ENCODE data around the gene ADD3. TPM values are rescaled to one million over a fixed set of nuclear protein-coding genes. Genes with fewer than 3 reads are reported as not detected.

The ADD3 gene
- total RNA-seq, 1 donor = 1,018 TPM

DNA sequence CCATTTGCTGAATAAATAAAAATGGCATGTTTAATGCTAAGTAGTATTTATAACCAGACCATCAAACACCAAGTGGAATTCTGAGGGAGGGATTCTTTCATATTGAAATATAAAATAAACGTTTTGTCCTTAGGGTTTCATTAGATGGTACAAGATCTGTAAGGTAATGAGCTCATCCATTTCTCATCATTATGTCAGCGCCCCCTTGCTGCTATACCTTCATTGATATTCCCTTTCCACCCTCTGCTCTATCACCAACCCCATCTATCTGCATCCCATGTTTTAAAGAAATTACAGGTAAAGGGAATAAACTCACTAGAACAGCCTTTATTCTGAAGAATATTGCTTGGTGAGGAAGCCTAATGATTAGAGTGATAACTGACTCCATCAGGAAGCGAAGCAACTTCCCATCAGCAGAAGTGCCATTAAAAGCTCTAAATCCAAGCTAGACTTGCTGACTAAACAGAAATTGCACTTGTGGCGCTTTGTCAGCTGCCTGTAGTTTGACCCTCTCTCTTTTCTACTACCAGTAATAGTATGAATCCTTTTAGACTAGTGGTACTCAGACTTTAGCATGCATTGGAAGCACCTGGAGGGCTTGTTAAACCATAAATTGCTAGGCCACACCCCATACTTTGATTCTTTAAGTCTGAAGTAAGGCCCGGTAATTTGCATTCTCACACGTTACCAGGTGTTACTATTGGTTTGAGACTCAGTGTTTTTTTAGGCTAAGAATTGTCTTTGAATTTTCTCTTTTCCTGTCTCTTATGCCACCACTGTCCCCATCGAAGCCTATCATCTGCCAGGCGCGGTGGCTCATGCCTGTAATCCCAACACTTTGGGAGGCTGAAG, 27.5 kb downstream of the ADD3 start:
- Histone ChIP-seq H3K4me2 (ENCODE audit: insufficient read depth, low read length) (peak overlapping the region; percentile 25), H3K27ac (ENCODE audit: low read depth, low read length) (peak overlapping the region; percentile 52), H3K9me3 (ENCODE audit: low read depth, low read length) (no peaks in the 10 kb centered on the region), H3K27me3 (ENCODE audit: insufficient read depth, low read length) (no peaks in the 10 kb centered on the region), H3K36me3 (ENCODE audit: insufficient read depth, low read length) (no peaks in the 10 kb centered on the region), H3K79me2 (ENCODE audit: insufficient read depth, low read length) (peaks cover 87% of the 10 kb centered on the region), H3K4me3 (ENCODE audit: insufficient read depth, low read length) (no peak overlapping the region), H3K4me1 (ENCODE audit: insufficient read depth, low read length) (peaks cover 21% of the 10 kb centered on the region), H2AFZ (ENCODE audit: low read length) (no peak overlapping the region), H4K20me1 (ENCODE audit: insufficient read depth, low read length) (peaks cover 42% of the 10 kb centered on the region)
- no peak for DNase-seq (ENCODE audit: insufficient read length, low spot score, missing footprints)
- TF ChIP-seq, protein P1, sequence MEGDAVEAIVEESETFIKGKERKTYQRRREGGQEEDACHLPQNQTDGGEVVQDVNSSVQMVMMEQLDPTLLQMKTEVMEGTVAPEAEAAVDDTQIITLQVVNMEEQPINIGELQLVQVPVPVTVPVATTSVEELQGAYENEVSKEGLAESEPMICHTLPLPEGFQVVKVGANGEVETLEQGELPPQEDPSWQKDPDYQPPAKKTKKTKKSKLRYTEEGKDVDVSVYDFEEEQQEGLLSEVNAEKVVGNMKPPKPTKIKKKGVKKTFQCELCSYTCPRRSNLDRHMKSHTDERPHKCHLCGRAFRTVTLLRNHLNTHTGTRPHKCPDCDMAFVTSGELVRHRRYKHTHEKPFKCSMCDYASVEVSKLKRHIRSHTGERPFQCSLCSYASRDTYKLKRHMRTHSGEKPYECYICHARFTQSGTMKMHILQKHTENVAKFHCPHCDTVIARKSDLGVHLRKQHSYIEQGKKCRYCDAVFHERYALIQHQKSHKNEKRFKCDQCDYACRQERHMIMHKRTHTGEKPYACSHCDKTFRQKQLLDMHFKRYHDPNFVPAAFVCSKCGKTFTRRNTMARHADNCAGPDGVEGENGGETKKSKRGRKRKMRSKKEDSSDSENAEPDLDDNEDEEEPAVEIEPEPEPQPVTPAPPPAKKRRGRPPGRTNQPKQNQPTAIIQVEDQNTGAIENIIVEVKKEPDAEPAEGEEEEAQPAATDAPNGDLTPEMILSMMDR (IDR thresholded peaks at IDR 0.05; ENCODE audit: extremely low read depth, low read depth, low read length) = no peak

DNA sequence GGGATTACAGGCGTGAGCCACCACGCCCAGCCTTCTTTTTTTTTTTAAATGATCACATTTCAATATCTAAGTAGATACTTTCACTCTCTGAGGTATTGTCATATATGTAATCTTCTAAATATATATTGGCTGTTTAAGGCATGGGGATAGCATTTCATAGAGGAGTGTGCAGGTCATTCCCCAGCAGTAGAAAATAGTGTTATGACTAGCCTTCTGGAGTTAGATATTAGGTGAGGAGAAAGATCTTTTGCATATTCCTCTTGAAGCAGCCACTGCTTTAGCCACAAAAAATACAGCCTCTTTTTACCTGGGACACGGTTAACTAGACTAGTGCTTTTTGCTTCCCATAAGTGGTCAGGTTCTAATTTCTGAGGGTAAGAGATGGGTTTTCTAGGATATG, 28.9 kb downstream of the ADD3 start:
- Histone ChIP-seq H3K4me1 (ENCODE audit: insufficient read depth, low read length) (peaks cover 21% of the 10 kb centered on the region), H3K4me3 (ENCODE audit: insufficient read depth, low read length) (no peak overlapping the region), H2AFZ (ENCODE audit: low read length) (no peak overlapping the region), H3K27me3 (ENCODE audit: insufficient read depth, low read length) (no peaks in the 10 kb centered on the region), H3K36me3 (ENCODE audit: insufficient read depth, low read length) (no peaks in the 10 kb centered on the region), H3K27ac (ENCODE audit: low read depth, low read length) (no peak overlapping the region), H4K20me1 (ENCODE audit: insufficient read depth, low read length) (peaks cover 30% of the 10 kb centered on the region), H3K9me3 (ENCODE audit: low read depth, low read length) (no peaks in the 10 kb centered on the region), H3K4me2 (ENCODE audit: insufficient read depth, low read length) (no peak overlapping the region), H3K79me2 (ENCODE audit: insufficient read depth, low read length) (peaks cover 87% of the 10 kb centered on the region)
- TF ChIP-seq, protein P1 (IDR thresholded peaks at IDR 0.05; ENCODE audit: extremely low read depth, low read depth, low read length) = no peak
- DNase-seq (ENCODE audit: insufficient read length, low spot score, missing footprints) = no peak

DNA sequence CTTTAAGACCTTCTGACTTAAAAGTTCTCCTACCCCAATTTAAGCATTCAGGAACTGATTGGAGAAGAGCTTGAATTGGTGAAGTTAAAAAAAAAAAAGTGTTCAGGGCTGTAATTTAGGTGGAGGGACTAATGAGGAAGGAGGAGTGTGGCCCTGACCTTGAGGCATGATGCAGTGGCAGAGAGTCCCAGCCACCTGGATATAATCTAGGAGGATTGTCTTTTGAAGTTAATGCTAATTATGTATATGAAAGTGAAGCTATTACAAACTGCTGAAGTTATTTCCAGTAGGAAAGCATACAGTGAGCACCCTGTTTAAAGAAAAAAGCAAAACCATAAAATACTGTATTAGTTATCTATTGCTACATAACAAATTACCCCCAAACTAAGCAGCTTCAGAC, 31.5 kb downstream of the ADD3 start:
- Histone ChIP-seq H3K27ac (ENCODE audit: low read depth, low read length) (no peak overlapping the region), H3K27me3 (ENCODE audit: insufficient read depth, low read length) (no peaks in the 10 kb centered on the region), H3K4me3 (ENCODE audit: insufficient read depth, low read length) (no peak overlapping the region), H3K4me1 (ENCODE audit: insufficient read depth, low read length) (peaks cover 20% of the 10 kb centered on the region), H3K79me2 (ENCODE audit: insufficient read depth, low read length) (peaks cover 83% of the 10 kb centered on the region), H3K9me3 (ENCODE audit: low read depth, low read length) (no peaks in the 10 kb centered on the region), H4K20me1 (ENCODE audit: insufficient read depth, low read length) (peaks cover 25% of the 10 kb centered on the region), H2AFZ (ENCODE audit: low read length) (no peak overlapping the region), H3K4me2 (ENCODE audit: insufficient read depth, low read length) (no peak overlapping the region), H3K36me3 (ENCODE audit: insufficient read depth, low read length) (no peaks in the 10 kb centered on the region)
- TF ChIP-seq, protein P1 (IDR thresholded peaks at IDR 0.05; ENCODE audit: extremely low read depth, low read depth, low read length) = no peak
- DNase-seq (ENCODE audit: insufficient read length, low spot score, missing footprints) = no peak

DNA sequence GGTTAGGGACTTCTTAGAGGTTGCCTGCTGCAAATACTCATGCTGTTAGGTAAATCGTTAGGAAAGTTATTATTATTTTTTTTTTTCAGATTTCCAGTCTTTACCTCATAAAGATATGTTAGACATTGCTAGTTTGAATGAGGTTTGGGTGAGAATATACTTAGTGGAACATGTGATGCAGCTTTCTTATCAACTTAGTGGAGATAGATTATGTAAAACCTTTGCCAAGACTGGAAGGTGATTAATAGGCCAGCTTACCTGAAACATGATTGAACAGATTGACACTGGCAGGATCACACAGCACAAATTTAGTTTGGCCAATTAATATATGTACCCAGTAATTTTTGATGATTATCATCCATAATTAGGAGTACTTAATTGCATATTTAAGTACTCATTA, 32.3 kb downstream of the ADD3 start:
- DNase-seq (ENCODE audit: insufficient read length, low spot score, missing footprints) = no peak
- H2AFZ ChIP-seq (ENCODE audit: low read length) = no peak overlapping the region
- peaks cover 15% of the 10 kb centered on the region for H3K4me1 ChIP-seq (ENCODE audit: insufficient read depth, low read length)
- H4K20me1 ChIP-seq (ENCODE audit: insufficient read depth, low read length) = peaks cover 19% of the 10 kb centered on the region
- no peaks in the 10 kb centered on the region for H3K36me3 ChIP-seq (ENCODE audit: insufficient read depth, low read length)
- TF ChIP-seq, protein P1 (IDR thresholded peaks at IDR 0.05; ENCODE audit: extremely low read depth, low read depth, low read length) = no peak
- no peak overlapping the region for H3K4me2 ChIP-seq (ENCODE audit: insufficient read depth, low read length)
- no peak overlapping the region for H3K4me3 ChIP-seq (ENCODE audit: insufficient read depth, low read length)
- H3K27ac ChIP-seq (ENCODE audit: low read depth, low read length) = no peak overlapping the region
- H3K9me3 ChIP-seq (ENCODE audit: low read depth, low read length) = no peaks in the 10 kb centered on the region
- peaks cover 85% of the 10 kb centered on the region for H3K79me2 ChIP-seq (ENCODE audit: insufficient read depth, low read length)
- no peaks in the 10 kb centered on the region for H3K27me3 ChIP-seq (ENCODE audit: insufficient read depth, low read length)
